GM12872 (cell line): ENCODE data around the gene IFT74.

Experiments used
- CTCF ChIP-seq: IDR thresholded peaks from 3 replicates; pipeline ENCODE4 v1.5.1; 2011; ENCODE audit warnings: low read depth, mild to moderate bottlenecking, low read length, moderate library complexity; ENCODE audit not compliant: insufficient read depth

Gene IFT74

GRCh38 chr9:26975728-26976707 is 19.8 kb downstream of the IFT74 start:
- peak; percentile 40; the same call in 2 of the 3 replicates for TF ChIP-seq CTCF

- TF ChIP-seq CTCF = no peak
Observed at GRCh38 chr9:26983340-26983739, 27.1 kb downstream of the IFT74 start.

- no peak for TF ChIP-seq CTCF
Observed at GRCh38 chr9:26995810-26996209, 39.6 kb downstream of the IFT74 start.

- no peak for TF ChIP-seq CTCF
Observed at GRCh38 chr9:27003426-27004077, 47.3 kb downstream of the IFT74 start.

- no peak for TF ChIP-seq CTCF
Observed at GRCh38 chr9:27005491-27005890, 49.3 kb downstream of the IFT74 start, which contains the start of gene LRRC19. Gene LRRC19, minus strand, starts transcription at chr9:27005672. Its CDS starts 5,978 bp downstream, at chr9:26999694.

GRCh38 chr9:27019589-27019988 is 63.4 kb downstream of the IFT74 start:
- TF ChIP-seq CTCF = no peak

- no peak for TF ChIP-seq CTCF
Observed at GRCh38 chr9:27022920-27023319, 66.7 kb downstream of the IFT74 start.
